K562 (cell line): ENCODE results near the gene CSNK1D. TPM values are rescaled to one million over a fixed set of nuclear protein-coding genes. Genes with fewer than 3 reads are reported as not detected.

ENCODE experiments used
- BACH1 ChIP-seq: fragments of 200-800 bp; sonication (Bioruptor generic); IDR thresholded peaks from 2 replicates; pipeline ENCODE4 v1.6.1; 2016; ENCODE audit warnings: missing genetic modification characterization, missing compliant biosample characterization
- CC2D1A ChIP-seq: fragments of 450-650 bp; IDR thresholded peaks from 2 replicates; pipeline ENCODE4 v1.6.1; 2017; ENCODE audit warnings: mild to moderate bottlenecking
- DDX20 ChIP-seq: fragments of 450-650 bp; IDR thresholded peaks from 2 replicates; pipeline ENCODE4 v1.6.1; 2016; ENCODE audit warnings: missing genetic modification characterization, low read depth, mild to moderate bottlenecking, missing compliant biosample characterization, moderate library complexity
- DNMT1 ChIP-seq: fragments of 450-650 bp; IDR thresholded peaks from 2 replicates; pipeline ENCODE4 v1.6.1; 2016; ENCODE audit warnings: antibody characterized with exemption, mild to moderate bottlenecking
- HMG20A ChIP-seq: fragments of 450-650 bp; formaldehyde crosslinking; conservative IDR thresholded peaks from 2 replicates; pipeline ENCODE4 v1.4.0; 2020; ENCODE audit warnings: mild to moderate bottlenecking, mixed read lengths
- KDM1A ChIP-seq, 2 experiments: fragments of 450-650 bp; IDR thresholded peaks; 2 replicates each; pipeline ENCODE4 v1.6.1; 2016; ENCODE audit warnings: mild to moderate bottlenecking in 2 of 2
- KDM2B ChIP-seq: fragments of 250-450 bp; sonication (Bioruptor Pico); IDR thresholded peaks from 2 replicates; pipeline ENCODE4 v1.8.0; 2021; ENCODE audit warnings: mild to moderate bottlenecking, moderate library complexity
- NR1H2 ChIP-seq: sonication (generic); formaldehyde crosslinking; IDR thresholded peaks from 2 replicates; pipeline ENCODE4 v1.4.0; 2020; ENCODE audit warnings: mild to moderate bottlenecking, missing genetic modification reagents
- PHF8 ChIP-seq: fragments of 200-600 bp; sonication (generic); IDR thresholded peaks from 2 replicates; pipeline ENCODE4 v1.6.1; 2012; ENCODE audit warnings: mixed run types, mild to moderate bottlenecking, inconsistent platforms, low read length, moderate library complexity, borderline replicate concordance
- POLR2G ChIP-seq: fragments of 200-400 bp; formaldehyde crosslinking; IDR thresholded peaks from 2 replicates; pipeline ENCODE4 v1.6.1; 2017; ENCODE audit warnings: low read depth, mild to moderate bottlenecking, antibody characterized with exemption, low read length, moderate library complexity
- PTBP1 ChIP-seq: fragments of 200-400 bp; formaldehyde crosslinking; IDR thresholded peaks from 2 replicates; pipeline ENCODE4 v1.6.1; 2017; ENCODE audit warnings: low read depth, low read length
- RBM22 ChIP-seq: fragments of 200-400 bp; formaldehyde crosslinking; IDR thresholded peaks from 2 replicates; pipeline ENCODE4 v1.6.1; 2018; ENCODE audit warnings: low read length, low read depth; ENCODE audit not compliant: poor library complexity, severe bottlenecking
- SOX6 ChIP-seq: fragments of 450-650 bp; IDR thresholded peaks from 2 replicates; pipeline ENCODE4 v1.6.1; 2014; ENCODE audit warnings: mild to moderate bottlenecking
- ZNF217 ChIP-seq: sonication (generic); formaldehyde crosslinking; IDR thresholded peaks from 2 replicates; pipeline ENCODE4 v1.8.0; 2022; ENCODE audit warnings: mild to moderate bottlenecking, missing genetic modification reagents
- ZNF354B ChIP-seq: fragments of 250-450 bp; sonication (Bioruptor Pico); IDR thresholded peaks from 2 replicates; pipeline ENCODE4 v1.4.0; 2020
- polyA plus RNA-seq, 8 experiments: library from polyadenylated mRNA; depleted of rRNA in 4 of 8; stranded (reverse) in 5 of 8; unstranded in 3 of 8; fragments of >200 nt; fragmentation: Nextera tagmentation in 2 of 8; fragmentation: Illumina TruSeq in 1 of 8; extraction: Ambion mirVana in 2 of 8; extraction: Trizol in 1 of 8; gene quantifications; 2 replicates each; pipeline versions ENCODE4 v1.2.1 to v1.2.3, GENCODE V29; 2011 to 2014; ENCODE audit warnings: inconsistent platforms in 1 of 8, missing spikeins in 1 of 8
- total RNA-seq, 7 experiments: library from RNA; depleted of rRNA in 6 of 7; stranded (reverse); fragments of >200 nt in 6 of 7; fragmentation: Illumina TruSeq in 2 of 7; extraction: Trizol in 2 of 7; gene quantifications; 2 replicates each; pipeline versions ENCODE4 v1.2.1 to v1.2.3, GENCODE V29; 2011 to 2021; ENCODE audit warnings: low replicate concordance in 1 of 7
- TF ChIP-seq, protein P1 (sequence below), 2 experiments: IDR thresholded peaks; 2 replicates each; pipeline ENCODE4 v1.6.1; 2011; ENCODE audit warnings: borderline replicate concordance in 1 of 2, control low read depth in 1 of 2, low read depth in 1 of 2, low read length in 1 of 2, mild to moderate bottlenecking in 1 of 2, mixed read lengths in 1 of 2, moderate library complexity in 1 of 2; ENCODE audit not compliant: insufficient read depth in 1 of 2, insufficient read length in 1 of 2, poor library complexity in 1 of 2, severe bottlenecking in 1 of 2; ENCODE audit errors: extremely low read depth in 1 of 2
- TF ChIP-seq, protein P2 (sequence below): sonication (generic); formaldehyde crosslinking; IDR thresholded peaks from 2 replicates; pipeline ENCODE4 v1.8.1; 2022; ENCODE audit warnings: missing genetic modification reagents
- TF ChIP-seq, protein P3 (sequence below), 2 experiments: IDR thresholded peaks in 1 of 2; conservative IDR thresholded peaks in 1 of 2; 2 replicates each; pipeline ENCODE4 v1.6.1; 2016; ENCODE audit warnings: low read depth in 2 of 2, mild to moderate bottlenecking in 1 of 2, missing compliant biosample characterization in 1 of 2, missing genetic modification characterization in 1 of 2, moderate library complexity in 1 of 2

CSNK1D gene
- total and polyA plus RNA-seq, 9 of the 15 experiments (the other 6 are each of a cell fraction or from before 2014, with no cell fraction given) = 6.5 to 133 (median 41.3) TPM

DNA sequence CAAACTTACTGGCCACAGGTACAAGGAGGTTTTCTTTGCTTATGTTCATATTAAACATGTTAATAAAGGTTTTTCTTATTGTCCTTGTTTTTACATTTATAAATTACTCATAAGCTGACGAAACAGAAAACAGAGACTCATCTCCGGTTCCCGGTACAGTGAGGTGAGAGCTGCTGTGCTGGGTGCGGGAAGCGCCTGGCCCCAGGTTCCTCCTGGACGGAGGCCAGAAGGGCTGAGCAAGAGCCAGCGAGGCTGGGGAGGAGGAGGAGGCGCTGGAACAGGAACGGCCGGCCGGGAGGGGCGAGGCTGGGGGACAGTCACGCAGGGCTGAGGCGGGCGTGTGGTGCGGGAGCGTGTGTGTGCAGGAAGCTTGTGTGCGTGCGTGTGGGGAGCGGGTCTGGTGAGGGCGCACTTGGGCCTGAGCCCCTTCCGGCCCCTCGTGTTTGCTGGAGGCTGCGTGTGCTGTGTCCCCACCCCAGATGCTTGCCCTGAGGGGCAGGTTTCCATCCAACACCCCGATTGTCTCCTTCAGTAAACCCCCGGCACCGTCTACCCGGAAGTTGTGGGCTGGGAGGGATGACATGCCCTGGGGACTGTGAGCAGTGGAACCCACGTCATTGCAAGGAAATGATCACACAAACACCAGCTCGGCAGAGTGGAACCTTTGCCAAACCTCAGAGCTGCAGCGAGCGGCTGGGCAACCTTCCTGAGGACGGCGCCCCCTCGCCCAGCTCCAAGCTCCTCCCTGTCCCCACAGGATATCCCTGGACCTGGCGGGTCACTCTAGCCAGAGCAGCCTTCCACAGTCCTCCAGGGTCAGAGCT, 24.4 kb upstream of the CSNK1D start (continued):
- TF ChIP-seq RBM22 = no peak
- no peak for TF ChIP-seq BACH1
- TF ChIP-seq, protein P1, sequence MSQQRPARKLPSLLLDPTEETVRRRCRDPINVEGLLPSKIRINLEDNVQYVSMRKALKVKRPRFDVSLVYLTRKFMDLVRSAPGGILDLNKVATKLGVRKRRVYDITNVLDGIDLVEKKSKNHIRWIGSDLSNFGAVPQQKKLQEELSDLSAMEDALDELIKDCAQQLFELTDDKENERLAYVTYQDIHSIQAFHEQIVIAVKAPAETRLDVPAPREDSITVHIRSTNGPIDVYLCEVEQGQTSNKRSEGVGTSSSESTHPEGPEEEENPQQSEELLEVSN (IDR thresholded peaks at IDR 0.05; ENCODE audit: borderline replicate concordance in 1 of 2, extremely low read depth in 1 of 2, insufficient read depth in 1 of 2, insufficient read length in 1 of 2, low read depth in 1 of 2, low read length in 1 of 2, poor library complexity in 1 of 2, severe bottlenecking in 1 of 2) = peak in 1 of 2 experiments; percentile 63
- TF ChIP-seq ZNF217 (CRISPR knock-in tag) = no peak
- TF ChIP-seq PTBP1 = no peak
- TF ChIP-seq, protein P2, sequence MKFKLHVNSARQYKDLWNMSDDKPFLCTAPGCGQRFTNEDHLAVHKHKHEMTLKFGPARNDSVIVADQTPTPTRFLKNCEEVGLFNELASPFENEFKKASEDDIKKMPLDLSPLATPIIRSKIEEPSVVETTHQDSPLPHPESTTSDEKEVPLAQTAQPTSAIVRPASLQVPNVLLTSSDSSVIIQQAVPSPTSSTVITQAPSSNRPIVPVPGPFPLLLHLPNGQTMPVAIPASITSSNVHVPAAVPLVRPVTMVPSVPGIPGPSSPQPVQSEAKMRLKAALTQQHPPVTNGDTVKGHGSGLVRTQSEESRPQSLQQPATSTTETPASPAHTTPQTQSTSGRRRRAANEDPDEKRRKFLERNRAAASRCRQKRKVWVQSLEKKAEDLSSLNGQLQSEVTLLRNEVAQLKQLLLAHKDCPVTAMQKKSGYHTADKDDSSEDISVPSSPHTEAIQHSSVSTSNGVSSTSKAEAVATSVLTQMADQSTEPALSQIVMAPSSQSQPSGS = no peak
- no peak for TF ChIP-seq KDM2B (CRISPR knock-in tag)
- TF ChIP-seq ZNF354B (CRISPR knock-in tag) = no peak
- TF ChIP-seq KDM1A (IDR thresholded peaks at IDR 0.05) = no peak
- TF ChIP-seq DNMT1 = no peak
- TF ChIP-seq DDX20 (tag) = no peak
- TF ChIP-seq, protein P3, sequence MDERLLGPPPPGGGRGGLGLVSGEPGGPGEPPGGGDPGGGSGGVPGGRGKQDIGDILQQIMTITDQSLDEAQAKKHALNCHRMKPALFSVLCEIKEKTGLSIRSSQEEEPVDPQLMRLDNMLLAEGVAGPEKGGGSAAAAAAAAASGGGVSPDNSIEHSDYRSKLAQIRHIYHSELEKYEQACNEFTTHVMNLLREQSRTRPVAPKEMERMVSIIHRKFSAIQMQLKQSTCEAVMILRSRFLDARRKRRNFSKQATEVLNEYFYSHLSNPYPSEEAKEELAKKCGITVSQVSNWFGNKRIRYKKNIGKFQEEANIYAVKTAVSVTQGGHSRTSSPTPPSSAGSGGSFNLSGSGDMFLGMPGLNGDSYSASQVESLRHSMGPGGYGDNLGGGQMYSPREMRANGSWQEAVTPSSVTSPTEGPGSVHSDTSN (CRISPR knock-in tag; IDR thresholded peaks at IDR 0.05; ENCODE audit: low read depth) = no peak
- TF ChIP-seq, protein P3 (tag; conservative IDR thresholded peaks at IDR 0.05; ENCODE audit: low read depth) = no peak
- peak; percentile 84 for TF ChIP-seq POLR2G
- peak; percentile 55; the same call in 1 of the 2 replicates for TF ChIP-seq PHF8
- TF ChIP-seq SOX6 = peak; percentile 30; the same call in 1 of the 2 replicates
- no peak for TF ChIP-seq NR1H2
- no peak for TF ChIP-seq CC2D1A
- no peak for TF ChIP-seq HMG20A (CRISPR knock-in tag)
